GM21515 (cell line): ENCODE results near the gene DYDC2.
A peak's percentile ranks its signal among the peaks of the same experiment; 100 is the strongest.

Experiments used
- ATAC-seq: cut with Tn5 transposase; IDR thresholded peaks from one replicate; pipeline ENCODE4 v1.9.1; 2021; ENCODE audit not compliant: unreplicated experiment

DYDC2 gene

GRCh38 chr10:80371467-80371866, 14.9 kb downstream of the DYDC2 start:
- ATAC-seq = no peak

- no peak for ATAC-seq
Observed at GRCh38 chr10:80372675-80373074, 16.1 kb downstream of the DYDC2 start.

GRCh38 chr10:80373502-80373901, 16.9 kb downstream of the DYDC2 start:
- ATAC-seq = no peak

- ATAC-seq = no peak
Observed at GRCh38 chr10:80379701-80380100, 23.1 kb downstream of the DYDC2 start.

- no peak for ATAC-seq
Observed at GRCh38 chr10:80380185-80380584, 23.6 kb downstream of the DYDC2 start.

GRCh38 chr10:80382989-80383388, 26.4 kb downstream of the DYDC2 start:
- peak; percentile 66 for ATAC-seq

GRCh38 chr10:80390740-80391139, 34.2 kb downstream of the DYDC2 start:
- no peak for ATAC-seq

- ATAC-seq = no peak
Observed at GRCh38 chr10:80392250-80392649, 35.7 kb downstream of the DYDC2 start.

- ATAC-seq = no peak
Observed at GRCh38 chr10:80394358-80394916, 37.9 kb downstream of the DYDC2 start.

GRCh38 chr10:80397014-80397413, 40.4 kb downstream of the DYDC2 start:
- ATAC-seq = no peak

- no peak for ATAC-seq
Observed at GRCh38 chr10:80400136-80400804, 43.7 kb downstream of the DYDC2 start.

GRCh38 chr10:80405035-80405434, 48.5 kb downstream of the DYDC2 start:
- no peak for ATAC-seq

GRCh38 chr10:80405626-80406025, 49.0 kb downstream of the DYDC2 start:
- no peak for ATAC-seq

- ATAC-seq = no peak
Observed at GRCh38 chr10:80406204-80406603, 49.6 kb downstream of the DYDC2 start.

- peak; percentile 29 for ATAC-seq
Observed at GRCh38 chr10:80407812-80408241, 51.2 kb downstream of the DYDC2 start.

GRCh38 chr10:80408242-80409101, 51.9 kb downstream of the DYDC2 start, which contains the start of gene PRXL2A:
TSS of gene PRXL2A (plus strand) at chr10:80408551. CDS start at chr10:80420468, 11,917 bp downstream.
- ATAC-seq = peak; percentile 97

GRCh38 chr10:80409121-80409520, 52.5 kb downstream of the DYDC2 start:
- ATAC-seq = no peak

GRCh38 chr10:80410122-80410521, 53.5 kb downstream of the DYDC2 start:
- no peak for ATAC-seq

GRCh38 chr10:80410578-80411145, 54.1 kb downstream of the DYDC2 start:
- ATAC-seq = no peak

- no peak for ATAC-seq
Observed at GRCh38 chr10:80411267-80411668, 54.7 kb downstream of the DYDC2 start.

- ATAC-seq = no peak
Observed at GRCh38 chr10:80411681-80412220, 55.2 kb downstream of the DYDC2 start.
